GM12864 (cell line): Measurements from ENCODE around the gene SLC35F3.
"Not testable (repeated sequence)": the region's sequence is repeated elsewhere in the genome, so short reads cannot be mapped to it uniquely, and the experiment has no call there.

Experiments used
- DNase-seq: peaks from one replicate; pipeline ENCODE4 v3.0.0-alpha.2; 2011; ENCODE audit warnings: low read depth
- H3K4me3 ChIP-seq: 2 replicates; pipeline ENCODE4 v1.5.1; 2011; ENCODE audit warnings: mild to moderate bottlenecking, low read depth, low read length, control low read depth
- TF ChIP-seq, protein P1 (sequence below): IDR thresholded peaks from 2 replicates; pipeline ENCODE4 v1.5.1; 2011; ENCODE audit warnings: low read depth, mild to moderate bottlenecking, moderate library complexity, low read length, control low read depth, inconsistent platforms; ENCODE audit errors: missing control alignments

The SLC35F3 gene

DNA sequence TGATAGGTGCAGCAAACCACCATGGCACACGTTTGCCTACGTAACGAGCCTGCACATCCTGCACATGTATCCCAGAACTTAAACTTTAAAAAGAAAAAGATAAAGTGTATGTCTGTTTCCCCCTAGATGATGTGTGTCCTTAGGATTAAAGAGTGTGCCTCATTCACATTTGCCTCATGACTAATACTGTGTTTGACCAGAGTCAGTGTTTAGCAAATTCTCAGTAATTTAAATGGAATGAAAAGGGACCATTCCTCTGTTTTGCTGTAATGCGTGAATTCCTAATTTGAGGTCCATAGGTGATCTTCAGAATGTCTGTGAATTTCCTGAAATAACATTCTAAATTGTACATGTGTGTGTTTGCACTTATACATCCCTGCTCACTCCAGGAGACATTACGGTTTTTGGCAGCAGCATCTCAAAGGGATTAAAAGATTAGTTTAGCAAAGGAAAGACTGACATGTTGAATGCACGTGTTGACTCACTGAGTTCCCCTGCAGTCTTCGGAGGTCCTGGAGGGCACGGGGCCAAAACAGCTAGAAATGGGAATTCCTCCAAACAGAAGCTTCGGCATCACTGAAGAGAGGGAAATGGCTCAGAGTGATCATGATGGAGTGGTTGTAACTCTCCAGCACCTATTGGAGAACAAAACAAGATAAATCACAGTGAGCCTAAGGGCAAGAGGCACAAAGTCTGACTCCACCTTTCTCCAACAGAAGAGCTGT, 19.1 kb upstream of the SLC35F3 start:
- TF ChIP-seq, protein P1, sequence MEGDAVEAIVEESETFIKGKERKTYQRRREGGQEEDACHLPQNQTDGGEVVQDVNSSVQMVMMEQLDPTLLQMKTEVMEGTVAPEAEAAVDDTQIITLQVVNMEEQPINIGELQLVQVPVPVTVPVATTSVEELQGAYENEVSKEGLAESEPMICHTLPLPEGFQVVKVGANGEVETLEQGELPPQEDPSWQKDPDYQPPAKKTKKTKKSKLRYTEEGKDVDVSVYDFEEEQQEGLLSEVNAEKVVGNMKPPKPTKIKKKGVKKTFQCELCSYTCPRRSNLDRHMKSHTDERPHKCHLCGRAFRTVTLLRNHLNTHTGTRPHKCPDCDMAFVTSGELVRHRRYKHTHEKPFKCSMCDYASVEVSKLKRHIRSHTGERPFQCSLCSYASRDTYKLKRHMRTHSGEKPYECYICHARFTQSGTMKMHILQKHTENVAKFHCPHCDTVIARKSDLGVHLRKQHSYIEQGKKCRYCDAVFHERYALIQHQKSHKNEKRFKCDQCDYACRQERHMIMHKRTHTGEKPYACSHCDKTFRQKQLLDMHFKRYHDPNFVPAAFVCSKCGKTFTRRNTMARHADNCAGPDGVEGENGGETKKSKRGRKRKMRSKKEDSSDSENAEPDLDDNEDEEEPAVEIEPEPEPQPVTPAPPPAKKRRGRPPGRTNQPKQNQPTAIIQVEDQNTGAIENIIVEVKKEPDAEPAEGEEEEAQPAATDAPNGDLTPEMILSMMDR = no peak
- DNase-seq = no peak
- no peak overlapping the region for H3K4me3 ChIP-seq

DNA sequence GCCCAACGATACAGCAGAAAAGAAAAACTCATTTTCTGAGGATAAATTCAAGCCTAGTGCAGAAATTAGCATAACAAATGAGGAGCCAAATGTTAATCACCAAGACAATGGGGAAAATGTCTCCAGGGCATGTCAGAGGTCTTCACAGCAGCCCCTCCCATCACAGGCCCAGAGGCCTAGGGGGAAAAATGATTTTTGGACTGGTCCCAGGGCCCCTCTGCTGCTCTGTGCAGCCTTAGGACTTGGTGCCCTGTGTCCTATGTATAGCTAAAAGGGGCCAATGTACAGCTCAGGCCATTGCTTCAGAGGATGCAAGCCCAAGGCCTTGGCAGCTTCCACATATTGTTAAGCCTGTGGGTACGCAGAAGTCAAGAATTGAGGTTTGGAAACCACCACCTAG, 13.3 kb upstream of the SLC35F3 start:
- not testable (repeated sequence) for H3K4me3 ChIP-seq, DNase-seq

DNA sequence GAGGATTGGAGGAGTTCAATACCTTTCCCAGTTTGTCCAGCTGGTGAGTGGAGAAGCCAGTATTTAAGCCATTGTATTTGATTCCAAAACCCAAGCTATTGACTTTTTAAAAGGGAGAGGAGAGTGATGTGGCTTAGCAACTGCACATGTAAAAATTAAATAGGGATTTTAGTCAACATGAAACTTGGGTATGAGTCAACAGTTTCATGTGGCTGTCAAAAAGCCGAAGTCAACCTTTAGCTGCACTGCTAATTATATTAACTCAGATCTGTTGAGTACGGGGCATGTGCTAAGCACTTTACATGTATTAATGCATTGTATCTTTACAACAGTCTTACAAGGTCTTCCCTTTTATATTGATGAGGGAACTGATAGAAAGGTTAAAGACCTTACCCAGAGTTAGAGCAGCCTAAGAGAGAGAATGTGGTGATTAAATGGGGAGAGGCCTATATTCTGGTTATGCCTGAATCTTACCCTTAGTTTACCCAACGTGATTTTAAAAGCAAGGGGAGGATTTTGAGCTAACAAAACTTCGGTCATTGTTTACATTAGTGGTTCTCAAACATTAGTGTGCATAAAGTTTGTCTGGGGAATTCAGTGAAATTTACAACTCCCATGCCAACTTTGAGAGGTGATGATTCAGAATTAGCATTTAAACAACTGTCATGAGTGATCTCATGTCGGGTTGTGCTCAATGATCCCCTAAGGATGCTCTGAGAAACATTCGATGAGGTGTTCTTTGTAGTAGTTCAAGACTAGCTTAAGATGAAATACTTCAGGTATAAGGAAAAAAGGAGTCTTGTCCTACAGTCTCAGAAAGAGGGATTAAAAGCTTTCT, 6.9 kb upstream of the SLC35F3 start:
- no peak overlapping the region for H3K4me3 ChIP-seq
- peak; percentile 41 for DNase-seq
- TF ChIP-seq, protein P1 = no peak

DNA sequence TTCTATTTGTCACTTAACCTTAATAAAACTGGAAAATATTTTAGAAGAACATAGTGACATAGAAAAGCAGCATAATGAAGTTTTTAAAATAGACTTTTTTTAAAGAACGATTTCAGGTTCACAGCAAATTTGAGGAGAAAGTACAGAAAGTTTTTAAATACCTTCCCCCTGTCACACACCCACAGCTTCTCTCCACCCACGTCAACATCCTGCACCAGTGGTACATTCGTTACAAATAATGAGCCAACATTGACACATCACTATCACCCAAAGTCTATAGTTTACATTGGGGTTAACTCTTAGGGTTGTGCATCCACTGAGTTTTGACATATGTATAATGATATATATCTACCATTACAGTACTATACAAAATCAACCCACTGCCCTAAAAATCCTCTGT, 3.0 kb upstream of the SLC35F3 start:
- no peak overlapping the region for H3K4me3 ChIP-seq
- TF ChIP-seq, protein P1 = no peak
- DNase-seq = no peak

DNA sequence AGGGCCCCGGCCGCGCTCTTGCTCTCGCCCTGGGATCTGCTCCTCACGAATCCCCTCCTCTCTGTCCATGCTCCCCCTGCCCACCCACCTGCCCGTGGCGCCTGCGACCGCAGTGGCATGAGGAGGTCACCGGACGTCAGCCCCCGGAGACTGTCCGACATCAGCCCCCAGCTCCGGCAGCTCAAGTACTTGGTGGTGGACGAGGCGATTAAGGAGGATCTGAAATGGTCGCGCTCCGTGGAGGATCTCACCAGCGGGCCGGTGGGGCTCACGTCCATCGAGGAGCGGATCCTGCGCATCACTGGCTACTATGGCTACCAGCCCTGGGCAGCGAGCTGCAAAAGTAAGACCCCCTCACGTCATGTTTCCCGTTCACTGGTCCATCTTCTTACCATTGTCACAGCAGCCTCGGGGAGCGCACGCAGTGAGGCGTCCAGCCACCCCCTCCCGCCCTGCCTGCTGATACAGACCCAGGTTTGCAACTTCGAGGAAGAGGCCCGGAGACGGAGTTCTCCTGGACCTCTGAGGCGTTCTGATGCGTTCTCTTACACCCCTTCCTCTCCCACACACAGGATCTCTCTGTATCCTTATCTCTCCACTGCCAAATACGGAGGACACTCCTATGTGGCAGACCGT, 1.1 kb downstream of the SLC35F3 start:
- no peak for DNase-seq
- TF ChIP-seq, protein P1 = no peak
- no peak overlapping the region for H3K4me3 ChIP-seq

DNA sequence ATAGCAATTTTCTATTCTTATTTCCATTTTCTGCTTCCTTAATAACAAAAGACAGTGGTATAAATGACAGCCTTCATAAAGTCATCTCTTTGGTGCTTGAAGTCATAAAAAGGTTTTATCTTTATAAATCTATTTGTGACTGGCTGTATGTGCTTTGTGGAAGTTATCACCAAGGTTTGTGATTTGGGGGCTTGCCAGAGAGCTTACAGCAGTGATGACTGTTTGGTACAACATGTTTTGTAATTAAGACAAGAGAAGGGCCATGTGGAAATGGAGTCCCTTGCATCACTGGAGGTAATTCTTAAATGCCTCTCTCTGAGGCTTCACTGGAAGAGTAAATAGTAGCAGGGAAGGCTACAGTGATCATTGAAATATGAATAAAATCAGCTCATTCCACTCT, 2.7 kb downstream of the SLC35F3 start:
- H3K4me3 ChIP-seq = no peak overlapping the region
- TF ChIP-seq, protein P1 = no peak
- DNase-seq = no peak

DNA sequence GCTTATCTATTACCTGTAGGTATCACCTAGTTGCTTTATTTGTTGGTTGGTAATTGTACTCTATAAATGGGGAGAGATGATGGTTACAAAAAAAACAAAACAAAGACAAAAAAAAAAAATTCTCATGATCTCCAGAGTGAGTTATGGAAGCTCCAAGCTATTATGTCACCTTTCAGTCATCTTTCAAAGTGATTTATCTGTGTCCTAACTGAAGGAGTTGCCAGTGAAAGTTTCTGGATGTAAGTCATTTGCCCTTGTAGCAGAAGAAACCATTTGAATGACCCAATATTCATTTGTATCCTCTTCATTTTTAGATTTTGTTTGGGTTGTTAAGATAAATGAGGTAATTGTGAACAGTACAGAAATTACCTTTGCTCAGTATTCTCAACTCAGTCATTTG, 3.6 kb downstream of the SLC35F3 start:
- H3K4me3 ChIP-seq = no peak overlapping the region
- no peak for DNase-seq
- TF ChIP-seq, protein P1 = no peak
